HEK293 (cell line): ENCODE measurements around the gene CATSPER1.

Experiments used
- CTCF ChIP-seq: fragments of 450-650 bp; formaldehyde crosslinking; IDR thresholded peaks from 2 replicates; pipeline ENCODE4 v1.5.1; 2016; ENCODE audit warnings: missing biosample characterization, missing genetic modification characterization
- YY1 ChIP-seq: fragments of 450-650 bp; formaldehyde crosslinking; IDR thresholded peaks from 2 replicates; pipeline ENCODE4 v1.5.1; 2018; ENCODE audit warnings: missing biosample characterization, missing genetic modification characterization
- ZFP3 ChIP-seq: fragments of 450-650 bp; formaldehyde crosslinking; IDR thresholded peaks from 2 replicates; pipeline ENCODE4 v1.5.1; 2016; ENCODE audit warnings: low read depth, missing biosample characterization, missing genetic modification characterization
- ZNF121 ChIP-seq: fragments of 450-650 bp; formaldehyde crosslinking; IDR thresholded peaks from 2 replicates; pipeline ENCODE4 v1.5.1; 2016; ENCODE audit warnings: missing biosample characterization, missing genetic modification characterization
- ZNF404 ChIP-seq: fragments of 450-650 bp; formaldehyde crosslinking; IDR thresholded peaks from 2 replicates; pipeline ENCODE4 v1.5.1; 2017; ENCODE audit warnings: missing biosample characterization, missing genetic modification characterization
- ZNF426 ChIP-seq: fragments of 450-650 bp; formaldehyde crosslinking; IDR thresholded peaks from 2 replicates; pipeline ENCODE4 v1.5.1; 2017; ENCODE audit warnings: missing biosample characterization, missing genetic modification characterization, mild to moderate bottlenecking, inconsistent platforms, moderate library complexity
- TF ChIP-seq, protein P1 (sequence below): fragments of 450-650 bp; formaldehyde crosslinking; IDR thresholded peaks from 2 replicates; pipeline ENCODE4 v1.5.1; 2016; ENCODE audit warnings: missing biosample characterization, missing genetic modification characterization

DNA sequence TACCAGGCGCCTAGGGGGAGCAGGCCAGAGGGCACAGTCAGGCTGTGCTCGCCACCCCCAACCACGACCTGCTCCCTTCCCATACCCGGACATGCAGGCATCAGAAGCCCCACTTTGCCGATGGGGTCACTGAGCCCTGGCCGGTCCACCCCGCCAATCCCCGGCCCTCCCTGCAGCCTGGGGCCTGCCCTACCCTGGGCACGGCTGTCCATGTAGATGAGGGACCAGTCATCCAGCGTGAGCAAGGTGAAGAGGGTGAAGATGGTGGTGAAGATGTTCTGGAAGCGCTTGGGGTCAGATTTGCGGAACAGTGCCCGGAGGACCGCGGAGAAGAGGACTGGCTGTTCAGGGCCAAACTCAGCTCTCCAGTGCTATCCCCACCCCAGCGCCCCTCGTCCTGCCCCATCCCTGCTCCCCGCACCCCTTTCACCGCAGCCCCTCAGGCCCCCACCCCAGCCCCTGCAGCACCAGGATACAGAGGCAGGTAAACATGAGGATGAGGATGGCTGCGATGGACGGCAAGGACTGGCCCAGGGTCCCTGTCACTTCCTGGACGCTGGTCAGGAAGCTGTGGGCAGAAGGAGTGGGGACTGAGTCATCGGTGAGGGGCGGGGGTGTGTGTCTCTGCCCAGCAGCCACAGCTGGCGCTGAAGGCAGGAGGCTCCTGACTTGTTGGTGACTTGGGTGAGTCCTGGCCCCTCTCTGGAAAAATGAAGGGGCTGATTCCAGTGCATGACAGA, 5.5 kb downstream of the CATSPER1 start:
- TF ChIP-seq ZNF404 (tag by site-specific recombination) (no peak), CTCF (tag by site-specific recombination) (no peak), ZNF121 (tag by site-specific recombination) (no peak), ZNF426 (tag by site-specific recombination) (no peak), YY1 (tag by site-specific recombination) (no peak), ZFP3 (no peak)
- TF ChIP-seq, protein P1, sequence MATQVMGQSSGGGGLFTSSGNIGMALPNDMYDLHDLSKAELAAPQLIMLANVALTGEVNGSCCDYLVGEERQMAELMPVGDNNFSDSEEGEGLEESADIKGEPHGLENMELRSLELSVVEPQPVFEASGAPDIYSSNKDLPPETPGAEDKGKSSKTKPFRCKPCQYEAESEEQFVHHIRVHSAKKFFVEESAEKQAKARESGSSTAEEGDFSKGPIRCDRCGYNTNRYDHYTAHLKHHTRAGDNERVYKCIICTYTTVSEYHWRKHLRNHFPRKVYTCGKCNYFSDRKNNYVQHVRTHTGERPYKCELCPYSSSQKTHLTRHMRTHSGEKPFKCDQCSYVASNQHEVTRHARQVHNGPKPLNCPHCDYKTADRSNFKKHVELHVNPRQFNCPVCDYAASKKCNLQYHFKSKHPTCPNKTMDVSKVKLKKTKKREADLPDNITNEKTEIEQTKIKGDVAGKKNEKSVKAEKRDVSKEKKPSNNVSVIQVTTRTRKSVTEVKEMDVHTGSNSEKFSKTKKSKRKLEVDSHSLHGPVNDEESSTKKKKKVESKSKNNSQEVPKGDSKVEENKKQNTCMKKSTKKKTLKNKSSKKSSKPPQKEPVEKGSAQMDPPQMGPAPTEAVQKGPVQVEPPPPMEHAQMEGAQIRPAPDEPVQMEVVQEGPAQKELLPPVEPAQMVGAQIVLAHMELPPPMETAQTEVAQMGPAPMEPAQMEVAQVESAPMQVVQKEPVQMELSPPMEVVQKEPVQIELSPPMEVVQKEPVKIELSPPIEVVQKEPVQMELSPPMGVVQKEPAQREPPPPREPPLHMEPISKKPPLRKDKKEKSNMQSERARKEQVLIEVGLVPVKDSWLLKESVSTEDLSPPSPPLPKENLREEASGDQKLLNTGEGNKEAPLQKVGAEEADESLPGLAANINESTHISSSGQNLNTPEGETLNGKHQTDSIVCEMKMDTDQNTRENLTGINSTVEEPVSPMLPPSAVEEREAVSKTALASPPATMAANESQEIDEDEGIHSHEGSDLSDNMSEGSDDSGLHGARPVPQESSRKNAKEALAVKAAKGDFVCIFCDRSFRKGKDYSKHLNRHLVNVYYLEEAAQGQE: no peak
